ENCODE measurements around the gene PHETA1.

GRCh38 chr12:111353603-111354295 lies 15.1 kb downstream of the PHETA1 start:
- TF ChIP-seq FOXA1 (IDR thresholded peaks at IDR 0.05) (no peak), ZNF384 (IDR thresholded peaks at IDR 0.05) (no peak), FOXM1 (IDR thresholded peaks at IDR 0.05; ENCODE audit: borderline replicate concordance) (no peak), LEF1 (IDR thresholded peaks at IDR 0.05; ENCODE audit: borderline replicate concordance) (no peak), NFRKB (IDR thresholded peaks at IDR 0.05) (no peak), SUZ12 (IDR thresholded peaks at IDR 0.05) (no peak), BHLHE40 (IDR thresholded peaks at IDR 0.05; ENCODE audit: borderline replicate concordance) (no peak)

All from HEK293T (cell line).